Cardiac ventricle fibroblast (primary cell): Measurements from ENCODE around the gene RGS12. TPM values are rescaled to one million over a fixed set of nuclear protein-coding genes. Genes with fewer than 3 reads are reported as not detected.

Experiments
- total RNA-seq: library from RNA; depleted of rRNA; stranded (reverse); fragments of >200 nt; gene quantifications from 2 replicates; pipeline ENCODE4 v1.2.3, GENCODE V29; 2015

RGS12 gene
- 8.5 and 12.0 TPM in 2 replicates for total RNA-seq

GRCh38 chr4:3292571-3293400, at the start of gene RGS12:
Gene RGS12 (plus strand): TSS chr4:3293021. CDS start chr4:3316171, 23,150 bp downstream.

GRCh38 chr4:3248811-3249661, 43.8 kb upstream of the RGS12 start, which contains the start of gene MSANTD1:
Gene MSANTD1 (plus strand): TSS chr4:3249159. CDS start chr4:3249223, 64 bp downstream.

Other genes with a start within 250 kb of the RGS12 start
- gene HTT-AS, start 218.5 kb upstream of the RGS12 start, total RNA-seq: not detected in 2 replicates
- gene HTT, start 218.3 kb upstream of the RGS12 start, total RNA-seq: 17.5 and 20.0 TPM in 2 replicates
- 0.29 TPM in 1 of 2 replicates, not detected in the other for gene MSANTD1, start 43.9 kb upstream of the RGS12 start, total RNA-seq
- gene HGFAC, start 148.9 kb downstream of the RGS12 start, total RNA-seq: 0.06 TPM in 1 of 2 replicates, not detected in the other
- gene DOK7, start 170.3 kb downstream of the RGS12 start, total RNA-seq: not detected in 2 replicates
- 175 and 226 TPM in 2 replicates for gene LRPAP1, start 239.4 kb downstream of the RGS12 start, total RNA-seq